ENCODE results near the gene LENG9. TPM values are rescaled to one million over a fixed set of nuclear protein-coding genes. Genes with fewer than 3 reads are reported as not detected.

LENG9 gene
- total RNA-seq, 8 experiments from 2014 or later: 1.6 to 10.7 (median 3.7) TPM

DNA sequence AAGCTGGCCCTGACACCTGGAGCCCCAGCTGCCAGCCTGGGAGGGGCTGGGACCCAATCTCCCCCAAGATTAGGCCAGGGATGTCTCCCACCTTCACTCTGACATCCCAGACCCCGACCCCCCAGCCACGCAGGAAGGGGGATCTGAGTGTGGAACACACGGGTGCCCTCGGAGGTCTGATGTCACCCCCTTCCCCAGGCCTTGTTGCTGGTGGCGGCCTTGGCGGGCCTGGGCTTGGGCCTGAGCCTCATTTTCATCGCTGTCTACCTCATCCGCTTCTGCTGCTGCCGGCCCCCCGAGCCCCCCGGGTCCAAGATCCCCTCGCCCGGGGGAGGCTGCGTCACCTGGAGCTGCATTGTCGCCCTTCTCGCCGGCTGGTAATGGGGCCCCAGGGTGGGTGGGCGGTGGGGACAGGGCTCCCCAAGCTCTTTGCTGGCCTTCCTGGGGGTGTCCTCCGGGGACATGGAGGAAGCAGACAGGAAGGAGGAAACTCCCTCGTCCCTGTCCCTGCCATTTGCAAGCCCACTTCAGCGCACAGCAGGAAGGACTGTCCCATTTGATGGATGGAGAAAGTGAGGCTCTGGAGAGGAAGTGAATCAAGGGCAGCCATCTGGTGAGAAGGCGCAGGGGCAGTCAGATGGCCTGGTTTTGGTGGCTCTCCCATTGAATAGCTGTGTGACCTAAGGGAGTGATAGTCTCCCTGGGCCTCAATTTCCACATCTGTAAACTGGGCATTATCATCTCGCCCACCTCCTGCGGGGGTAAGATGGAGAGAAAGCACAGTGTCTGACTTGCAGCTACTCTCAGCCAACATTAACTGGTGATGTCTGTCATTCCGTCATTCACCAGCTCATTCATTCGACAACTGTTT lies 44.4 kb downstream of the LENG9 start:
- 30 to 100% (median 90%) methylated on average over 1 to 7 of the region's 26 CpGs; no CpG with 5 or more reads in 3 of the 10 experiments for WGBS, 10 experiments
- peak overlapping the region in 3 of 5 donors; percentile 10 to 94 (median 84) for H3K4me3 ChIP-seq
- peaks cover 43 to 52% of the 10 kb centered on the region in 2 donors for H3K4me1 ChIP-seq (replicated peaks in 1 of 2)
- H3K27ac ChIP-seq: peak overlapping the region; percentile 71 to 74
- in situ Hi-C loops (cut with MboI; ENCODE audit: low pct_unique_long_range_greater_than_20kb in 2 of 9, low sequenced_read_pairs in 9 of 9, unreplicated experiment in 9 of 9): no loop called here
- no peak for ATAC-seq (replicated peaks in 6 of 8)

DNA sequence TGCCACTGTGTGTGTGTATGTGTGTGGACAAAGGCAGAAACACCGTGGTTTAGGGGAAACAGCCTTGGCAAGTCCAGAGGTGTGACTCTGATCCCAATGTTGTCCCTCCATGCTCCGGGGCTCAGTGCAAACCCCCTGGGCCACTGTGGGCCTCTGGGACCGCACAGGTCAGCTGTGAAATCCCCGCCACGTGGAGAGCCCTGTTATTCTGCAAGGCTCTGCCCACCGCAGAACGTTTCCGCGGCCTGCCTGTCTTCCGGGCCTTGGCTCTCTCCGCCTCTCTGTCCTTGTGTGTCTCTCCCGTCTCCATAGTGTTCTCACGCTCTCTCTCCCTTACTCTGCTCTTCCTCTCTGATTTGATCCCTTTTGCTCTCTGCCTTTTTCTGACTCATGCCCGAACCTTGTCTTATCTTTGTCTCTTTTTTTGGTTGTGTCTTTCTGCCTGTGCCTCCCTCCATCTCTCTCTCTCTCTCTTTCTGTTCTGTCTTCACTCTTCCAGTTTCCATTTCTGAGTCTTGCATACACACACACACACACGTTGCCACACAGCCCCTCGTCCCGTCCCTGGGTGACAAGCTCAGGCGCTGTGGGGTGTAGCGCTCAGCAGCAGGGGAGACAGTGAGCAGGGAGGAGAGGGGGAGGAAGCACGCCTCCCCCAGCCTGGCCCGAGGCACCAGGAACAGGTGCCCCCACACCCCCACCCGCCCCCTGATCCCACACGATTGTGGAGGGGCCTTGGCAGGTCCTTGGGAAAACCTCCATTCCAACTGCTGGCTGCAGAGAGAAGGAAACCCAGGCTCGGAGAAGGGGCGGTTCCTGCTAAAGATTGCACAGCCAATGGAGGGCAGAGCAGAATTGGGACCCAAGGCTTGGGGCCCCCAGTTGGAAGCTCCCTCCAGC lies 45.3 kb downstream of the LENG9 start:
- Histone ChIP-seq H3K4me1 (replicated peaks in 1 of 2) (peaks cover 43 to 52% of the 10 kb centered on the region in 2 donors), H3K4me3 (peak overlapping the region; percentile 0 to 94 (median 66)), H3K27ac (peak overlapping the region; percentile 71 to 72)
- WGBS, 10 experiments: 0 to 33% (median 10%) methylated on average over 3 to 13 of the region's 25 CpGs
- ATAC-seq (replicated peaks in 6 of 8): peak; percentile 2 to 33 (median 14)
- in situ Hi-C loops (cut with MboI; ENCODE audit: low pct_unique_long_range_greater_than_20kb in 2 of 9, low sequenced_read_pairs in 9 of 9, unreplicated experiment in 9 of 9): no loop called here

DNA sequence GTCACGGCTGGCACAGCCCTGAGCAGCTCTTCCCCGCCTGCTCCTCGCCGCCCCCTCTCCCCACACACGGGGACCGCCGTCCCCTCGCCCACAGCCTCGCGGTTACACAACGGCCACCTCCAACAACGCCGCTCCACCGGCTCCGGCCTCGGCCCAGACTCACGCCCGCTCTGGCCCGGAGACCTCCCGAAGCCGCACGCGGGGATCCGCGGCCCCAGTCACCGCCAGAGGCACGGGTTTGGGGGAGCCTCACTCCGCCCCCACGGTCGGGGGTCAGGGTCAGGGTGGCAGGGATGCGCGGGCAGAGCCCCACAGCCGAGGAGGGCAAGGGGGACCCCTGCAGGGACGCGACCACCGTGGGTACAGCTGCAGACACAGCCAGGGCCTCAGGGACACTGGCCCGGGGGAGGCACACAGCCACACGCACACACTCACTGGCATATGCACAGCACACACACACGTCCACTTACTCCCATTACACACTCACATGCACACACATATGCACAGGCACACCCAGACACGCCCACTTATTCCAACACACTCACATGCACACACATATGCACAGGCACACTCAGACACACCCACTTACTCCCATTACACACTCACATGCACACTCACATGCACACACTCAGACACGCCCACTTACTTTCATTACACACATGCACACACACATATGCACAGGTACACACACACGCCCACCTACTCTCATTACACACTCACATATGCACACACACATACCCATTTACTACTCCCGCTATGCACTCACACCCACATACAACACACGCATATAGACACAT lies 46.7 kb downstream of the LENG9 start:
- WGBS, 10 experiments: 40 to 100% (median 51%) methylated on average over 1 to 5 of the region's 44 CpGs; no CpG with 5 or more reads in 4 of the 10 experiments
- in situ Hi-C loops (cut with MboI; ENCODE audit: low pct_unique_long_range_greater_than_20kb in 2 of 9, low sequenced_read_pairs in 9 of 9, unreplicated experiment in 9 of 9): no loop called here
- H3K4me1 ChIP-seq (replicated peaks in 1 of 2): peaks cover 40 to 45% of the 10 kb centered on the region in 2 donors
- no peak for ATAC-seq (replicated peaks in 6 of 8)
- H3K4me3 ChIP-seq: peak overlapping the region; percentile 56 to 94 (median 66)
- peak overlapping the region; percentile 61 to 83 for H3K27ac ChIP-seq

DNA sequence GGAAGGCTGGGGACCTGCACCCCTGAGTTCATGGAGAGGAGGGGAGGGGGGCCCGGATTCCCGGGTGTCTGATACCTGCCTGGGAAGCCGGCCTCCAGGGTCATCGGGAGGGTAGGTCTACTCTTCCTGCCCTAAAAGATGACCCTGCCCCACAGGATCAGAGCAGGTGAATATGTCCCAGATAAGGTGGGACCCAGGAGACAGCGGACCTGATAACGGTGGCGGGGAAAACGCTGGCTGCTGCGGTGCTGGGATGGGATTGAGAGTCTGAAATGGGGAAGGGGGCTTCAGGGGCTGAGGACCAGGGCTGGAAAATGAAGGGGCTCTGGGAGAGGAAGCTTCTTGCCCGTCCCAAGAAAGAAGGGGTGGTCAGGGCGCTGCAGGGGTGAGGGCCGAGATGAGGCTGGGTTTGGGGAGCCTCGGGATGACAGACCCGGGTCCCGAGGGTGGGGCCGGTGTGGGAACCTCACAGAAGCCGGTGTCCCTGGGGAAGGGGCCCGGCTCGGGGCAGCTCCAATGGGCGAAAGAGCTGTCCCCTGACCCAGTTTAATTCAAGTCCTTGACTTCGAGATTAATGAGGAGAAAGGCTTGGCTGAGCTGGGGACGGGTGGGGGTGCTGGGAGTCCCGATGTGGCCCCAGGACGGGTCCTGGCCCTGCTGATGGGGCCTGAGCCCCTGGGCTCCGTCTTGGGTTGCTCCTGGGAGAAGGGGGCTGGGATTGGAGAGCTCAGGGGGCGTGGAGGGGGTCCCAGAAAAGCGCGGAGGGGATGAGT lies 47.5 kb downstream of the LENG9 start:
- peak in 1 of 8 experiments; percentile 1 for ATAC-seq (replicated peaks in 6 of 8)
- 0% methylated on average over 2 of the region's 28 CpGs; no CpG with 5 or more reads in 9 of the 10 experiments for WGBS, 10 experiments
- peaks cover 32 to 37% of the 10 kb centered on the region in 2 donors for H3K4me1 ChIP-seq (replicated peaks in 1 of 2)
- peak overlapping the region; percentile 56 to 94 (median 66) for H3K4me3 ChIP-seq
- in situ Hi-C loops (cut with MboI; ENCODE audit: low pct_unique_long_range_greater_than_20kb in 2 of 9, low sequenced_read_pairs in 9 of 9, unreplicated experiment in 9 of 9): no loop called here
- peak overlapping the region; percentile 61 to 83 for H3K27ac ChIP-seq

DNA sequence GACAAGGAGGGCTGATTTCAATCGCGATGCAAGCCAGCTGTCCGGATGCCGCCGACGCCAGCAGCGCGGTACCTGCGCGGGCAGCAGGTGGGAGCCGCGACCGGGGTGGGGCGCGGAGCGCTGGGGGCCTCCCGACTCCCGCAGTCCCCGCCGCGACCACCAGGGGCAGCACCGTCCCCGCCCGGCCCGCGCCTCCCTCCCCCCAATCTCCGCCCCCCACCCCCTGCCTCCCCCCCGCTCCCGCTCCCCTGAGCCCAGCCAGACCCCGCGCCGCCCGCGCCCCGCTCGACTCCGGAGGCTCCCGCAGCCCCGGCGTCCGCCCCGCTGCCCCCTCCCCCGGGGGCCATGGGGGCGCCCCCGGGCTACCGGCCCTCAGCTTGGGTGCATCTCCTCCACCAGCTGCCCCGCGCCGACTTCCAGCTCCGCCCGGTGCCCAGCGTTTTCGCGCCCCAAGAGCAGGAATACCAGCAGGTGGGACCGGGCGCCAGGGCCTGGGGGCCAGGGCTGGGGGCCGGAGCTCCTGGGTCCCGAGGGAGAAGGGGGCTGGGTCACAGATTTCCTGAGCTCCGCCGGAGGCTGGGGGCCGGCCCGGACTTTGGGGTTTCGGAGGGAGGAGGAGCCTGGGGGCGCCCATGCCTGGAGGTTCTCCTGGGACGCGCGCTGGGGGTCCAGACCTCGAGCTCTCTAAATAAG lies 48.2 kb downstream of the LENG9 start, which contains the start of gene TTYH1:
Gene TTYH1 (plus strand): TSS at position 257 of the 693 bp plus-strand sequence. CDS start 89 bp downstream, at position 346.
- in situ Hi-C loops (cut with MboI; ENCODE audit: low pct_unique_long_range_greater_than_20kb in 2 of 9, low sequenced_read_pairs in 9 of 9, unreplicated experiment in 9 of 9): no loop called here
- peaks cover 26 to 38% of the 10 kb centered on the region in 2 donors for H3K4me1 ChIP-seq (replicated peaks in 1 of 2)
- 0% methylated on average over 8 of the region's 68 CpGs; no CpG with 5 or more reads in 9 of the 10 experiments for WGBS, 10 experiments
- H3K27ac ChIP-seq: peak within 1 kb of the TSS; percentile 61 to 83
- peak within 1 kb of the TSS; percentile 56 to 94 (median 66) for H3K4me3 ChIP-seq
- ATAC-seq (replicated peaks in 6 of 8): peak in 6 of 8 experiments; percentile 26 to 64 (median 38)

DNA sequence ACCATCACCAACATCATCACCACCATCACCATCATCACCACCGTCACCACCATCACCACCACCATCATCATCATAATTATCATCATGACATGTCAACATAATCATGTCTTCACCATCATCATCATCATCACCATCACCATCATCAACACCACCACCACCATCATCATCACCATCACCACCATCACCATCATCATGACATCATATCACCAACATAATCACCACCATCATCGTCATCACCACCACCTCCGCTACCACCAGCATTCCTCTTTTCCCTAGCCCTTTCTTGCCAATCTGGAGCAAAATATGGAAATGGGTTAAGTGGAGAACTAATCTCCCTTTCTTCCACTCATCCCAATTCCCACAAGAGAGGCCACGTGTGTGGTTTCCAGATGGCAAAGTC lies 49.4 kb downstream of the LENG9 start:
- peaks cover 21 to 32% of the 10 kb centered on the region in 2 donors for H3K4me1 ChIP-seq (replicated peaks in 1 of 2)
- WGBS, 10 experiments: 64 to 100% (median 92%) methylated on average over 1 to 4 of the region's 4 CpGs; no CpG with 5 or more reads in 3 of the 10 experiments
- H3K27ac ChIP-seq: no peak overlapping the region
- no peak for ATAC-seq (replicated peaks in 6 of 8)
- in situ Hi-C loops (cut with MboI; ENCODE audit: low pct_unique_long_range_greater_than_20kb in 2 of 9, low sequenced_read_pairs in 9 of 9, unreplicated experiment in 9 of 9): no loop called here
- H3K4me3 ChIP-seq: no peak overlapping the region

DNA sequence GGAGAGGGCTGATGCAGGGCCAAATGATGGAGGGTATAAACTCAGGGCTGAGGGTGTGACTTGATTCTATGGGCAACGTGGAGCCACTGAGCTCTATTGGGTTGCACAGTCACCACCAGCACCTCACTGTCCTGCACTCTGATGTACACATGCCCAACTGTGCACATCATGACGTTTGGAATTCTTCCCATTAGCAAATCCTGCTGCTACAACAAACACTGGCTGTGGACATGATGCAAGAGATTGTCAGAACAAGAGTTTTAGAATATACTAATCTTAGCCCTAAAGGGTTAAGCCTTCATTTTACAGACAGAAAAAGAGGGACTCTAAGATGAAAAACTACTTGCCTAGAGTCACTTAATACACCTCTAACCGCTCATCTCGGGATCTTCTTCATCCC lies 50.7 kb downstream of the LENG9 start:
- Histone ChIP-seq H3K4me3 (no peak overlapping the region), H3K27ac (no peak overlapping the region), H3K4me1 (replicated peaks in 1 of 2) (peaks cover 10 to 19% of the 10 kb centered on the region in 2 donors)
- in situ Hi-C loops (cut with MboI; ENCODE audit: low pct_unique_long_range_greater_than_20kb in 2 of 9, low sequenced_read_pairs in 9 of 9, unreplicated experiment in 9 of 9): no loop called here
- 0 to 100% (median 60%) methylated on average over 1 to 3 of the region's 4 CpGs; no CpG with 5 or more reads in 2 of the 10 experiments for WGBS, 10 experiments
- no peak for ATAC-seq (replicated peaks in 6 of 8)

Other genes starting within 250 kb of the LENG9 start
- 1 to 10 TPM in 2 of 8 experiments, under 1 TPM in 6; 0.13 to 1.7 (median 0.43) TPM for gene LILRB3, start 240.8 kb downstream of the LENG9 start, total RNA-seq
- under 1 TPM in 7 of 8 experiments, not detected in 1; 0.05 to 0.56 (median 0.27) TPM for gene LILRA6, start 221.0 kb downstream of the LENG9 start, total RNA-seq
- gene LILRB5, start 206.5 kb downstream of the LENG9 start, total RNA-seq: under 1 TPM in 6 of 8 experiments, not detected in 2; under 0.01 to 0.81 (median 0.17) TPM
- under 1 TPM in 5 of 8 experiments, not detected in 3; 0.04 to 0.57 (median 0.18) TPM for gene LILRB2, start 182.7 kb downstream of the LENG9 start, total RNA-seq
- gene LILRA5, start 150.6 kb downstream of the LENG9 start, total RNA-seq: under 1 TPM in 1 of 8 experiments, not detected in 7; 0.28 TPM
- gene LILRA4, start 124.6 kb downstream of the LENG9 start, total RNA-seq: under 1 TPM in 2 of 8 experiments, not detected in 6; 0.08 to 0.85 TPM
- 1 to 10 TPM in 1 of 8 experiments, under 1 TPM in 5, not detected in 2; 0.11 to 2.5 (median 0.68) TPM for gene LAIR1, start 98.8 kb downstream of the LENG9 start, total RNA-seq
- 100 to 1,000 TPM in 5 of 8 experiments, 1 to 10 TPM in 3; 1.7 to 440 (median 160) TPM for gene TTYH1, start 48.3 kb downstream of the LENG9 start, total RNA-seq
- gene LENG8, start 14.6 kb downstream of the LENG9 start, total RNA-seq: 100 to 1,000 TPM in 2 of 8 experiments, 10 to 100 TPM in 6; 38.5 to 156 (median 64.7) TPM
- gene CDC42EP5, start 9.5 kb upstream of the LENG9 start, total RNA-seq: 10 to 100 TPM in 4 of 8 experiments, 1 to 10 TPM in 4; 1.4 to 46.9 (median 11.3) TPM
- gene LAIR2, start 39.1 kb upstream of the LENG9 start, total RNA-seq: not detected
- under 1 TPM in 5 of 8 experiments, not detected in 3; 0.05 to 0.51 (median 0.10) TPM for gene LILRA2, start 110.0 kb upstream of the LENG9 start, total RNA-seq
- gene LILRA1, start 129.9 kb upstream of the LENG9 start, total RNA-seq: under 1 TPM in 5 of 8 experiments, not detected in 3; 0.09 to 0.43 (median 0.20) TPM
- gene LILRB1, start 166.7 kb upstream of the LENG9 start, total RNA-seq: 1 to 10 TPM in 1 of 8 experiments, under 1 TPM in 1, not detected in 6; 0.49 to 2.3 TPM
- gene LILRB4, start 199.2 kb upstream of the LENG9 start, total RNA-seq: under 1 TPM in 5 of 8 experiments, not detected in 3; 0.18 to 0.87 (median 0.38) TPM